Stimulated activated CD8-positive, alpha-beta memory T cell treated with anti-CD3 and anti-CD28 coated beads, Interleukin-2, amount 100 ng/mL, for 48 hours (primary cell): Measurements from ENCODE around the gene DCDC2B.
"Not testable (repeated sequence)": the region's sequence is repeated elsewhere in the genome, so short reads cannot be mapped to it uniquely, and the experiment has no call there.

Experiments used
- DNase-seq, 2 donors: peaks; one replicate each; pipeline ENCODE4 v3.0.0-alpha.2; 2020; ENCODE audit warnings: low read depth in 2 of 2

DCDC2B gene

GRCh38 chr1:32256473-32257226 is 47.8 kb downstream of the DCDC2B start:
- no peak for DNase-seq

GRCh38 chr1:32257227-32257508 is 48.3 kb downstream of the DCDC2B start:
- DNase-seq = no peak

GRCh38 chr1:32263236-32263593 is 54.3 kb downstream of the DCDC2B start:
- DNase-seq = not testable (repeated sequence)

GRCh38 chr1:32263744-32264143 is 54.9 kb downstream of the DCDC2B start:
- no peak for DNase-seq
